ENCODE data around the gene CAPRIN1.

The CAPRIN1 gene

DNA sequence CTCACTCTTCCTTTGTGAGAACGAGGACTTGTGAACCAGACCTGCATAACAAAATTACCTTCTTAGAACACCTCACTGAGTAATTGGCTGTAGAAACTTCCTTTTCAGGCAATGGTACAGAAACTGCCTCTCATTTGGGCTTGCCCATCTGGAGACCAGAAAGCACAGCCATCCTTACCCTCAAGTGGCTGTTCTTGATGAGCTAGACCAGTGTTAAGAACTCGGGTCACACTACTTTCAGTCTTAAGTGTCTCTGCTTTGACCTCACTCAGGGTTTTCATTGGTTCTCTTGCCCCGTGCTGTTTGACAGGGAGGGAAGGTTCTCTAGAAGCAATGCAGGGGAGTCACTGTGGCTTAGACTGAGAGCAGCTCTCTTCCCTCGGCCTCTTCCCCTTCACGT is 83.2 kb downstream of the CAPRIN1 start:
- Histone ChIP-seq H3K4me3 (ENCODE audit: low read depth, low read length) (no peak overlapping the region), H3K27me3 (ENCODE audit: control insufficient read depth, insufficient read depth, low read length) (no peaks in the 10 kb centered on the region), H3K36me3 (ENCODE audit: control insufficient read depth, insufficient read depth, low read length) (peaks cover 60% of the 10 kb centered on the region), H3K9me3 (ENCODE audit: control insufficient read depth, insufficient read depth, low read length) (no peaks in the 10 kb centered on the region), H3K9ac (ENCODE audit: low read depth, low read length) (no peak overlapping the region), H3K4me1 (ENCODE audit: control insufficient read depth, insufficient read depth, low read length) (no peaks in the 10 kb centered on the region)

DNA sequence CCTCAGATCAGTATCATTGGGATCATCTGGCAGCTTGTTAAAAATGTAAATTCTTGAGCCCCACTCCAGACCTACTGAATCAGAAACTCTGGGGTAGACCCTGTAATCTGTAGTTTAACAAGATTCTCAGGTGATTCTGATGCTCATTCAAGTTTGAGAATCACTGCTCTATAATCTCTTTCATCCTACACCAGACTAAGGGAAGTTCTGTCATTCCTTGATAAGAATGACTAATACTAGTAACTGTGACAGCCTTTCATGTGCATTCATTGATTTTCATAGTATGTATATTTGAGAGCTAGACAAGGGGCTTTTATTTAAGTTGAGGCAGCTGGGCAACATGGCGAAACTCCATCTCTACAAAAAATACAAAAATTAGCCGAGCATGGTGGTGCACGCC is 83.9 kb downstream of the CAPRIN1 start:
- no peak overlapping the region for H3K4me3 ChIP-seq (ENCODE audit: low read depth, low read length)
- H3K27me3 ChIP-seq (ENCODE audit: control insufficient read depth, insufficient read depth, low read length), result no peaks in the 10 kb centered on the region
- no peaks in the 10 kb centered on the region for H3K4me1 ChIP-seq (ENCODE audit: control insufficient read depth, insufficient read depth, low read length)
- no peak overlapping the region for H3K9ac ChIP-seq (ENCODE audit: low read depth, low read length)
- no peaks in the 10 kb centered on the region for H3K9me3 ChIP-seq (ENCODE audit: control insufficient read depth, insufficient read depth, low read length)
- H3K36me3 ChIP-seq (ENCODE audit: control insufficient read depth, insufficient read depth, low read length), result peaks cover 60% of the 10 kb centered on the region

DNA sequence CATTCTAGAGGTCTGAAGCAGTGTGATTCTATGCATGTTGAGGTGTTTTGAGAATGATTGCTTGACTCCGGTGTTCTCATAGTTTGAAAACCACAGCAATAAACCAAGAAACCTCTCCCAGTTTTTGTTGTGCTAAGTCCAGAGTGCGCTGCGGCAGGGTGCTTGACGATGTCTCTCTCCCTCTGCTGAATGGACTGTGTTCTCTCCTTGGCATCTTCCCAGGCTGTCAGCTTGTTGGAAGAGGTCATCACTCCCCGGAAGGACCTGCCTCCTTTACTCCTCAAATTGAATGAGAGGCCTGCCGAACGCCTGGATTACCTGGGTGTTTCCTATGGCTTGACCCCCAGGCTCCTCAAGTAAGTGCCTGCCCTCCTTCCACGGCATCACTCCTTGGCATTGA is 84.9 kb downstream of the CAPRIN1 start:
- H3K36me3 ChIP-seq (ENCODE audit: control insufficient read depth, insufficient read depth, low read length), result peaks cover 59% of the 10 kb centered on the region
- no peaks in the 10 kb centered on the region for H3K27me3 ChIP-seq (ENCODE audit: control insufficient read depth, insufficient read depth, low read length)
- no peaks in the 10 kb centered on the region for H3K9me3 ChIP-seq (ENCODE audit: control insufficient read depth, insufficient read depth, low read length)
- no peak overlapping the region for H3K9ac ChIP-seq (ENCODE audit: low read depth, low read length)
- H3K4me3 ChIP-seq (ENCODE audit: low read depth, low read length), result no peak overlapping the region
- H3K4me1 ChIP-seq (ENCODE audit: control insufficient read depth, insufficient read depth, low read length), result no peaks in the 10 kb centered on the region

DNA sequence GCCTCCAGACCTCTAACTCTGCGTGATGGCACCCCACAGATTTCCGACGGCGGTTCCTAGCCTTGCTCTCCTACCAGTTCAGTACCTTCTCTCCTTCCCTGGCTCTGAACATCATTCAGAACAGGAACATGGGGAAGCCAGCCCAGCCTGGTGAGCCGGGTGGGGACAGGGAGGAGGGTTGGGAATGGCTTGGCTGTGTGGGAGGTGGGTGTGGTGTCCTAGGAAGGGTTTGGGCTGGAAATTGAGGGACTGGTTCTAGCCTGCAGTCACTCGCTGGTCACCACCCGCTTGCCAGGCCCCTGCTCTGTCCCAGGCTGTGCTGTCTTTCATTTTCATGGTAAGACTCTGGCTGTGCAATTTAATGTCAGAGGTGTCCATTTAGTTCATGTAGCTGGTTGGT is 87.8 kb downstream of the CAPRIN1 start:
- Histone ChIP-seq H3K36me3 (ENCODE audit: control insufficient read depth, insufficient read depth, low read length) (peaks cover 69% of the 10 kb centered on the region), H3K27me3 (ENCODE audit: control insufficient read depth, insufficient read depth, low read length) (no peaks in the 10 kb centered on the region), H3K9ac (ENCODE audit: low read depth, low read length) (no peak overlapping the region), H3K4me3 (ENCODE audit: low read depth, low read length) (no peak overlapping the region), H3K4me1 (ENCODE audit: control insufficient read depth, insufficient read depth, low read length) (no peaks in the 10 kb centered on the region), H3K9me3 (ENCODE audit: control insufficient read depth, insufficient read depth, low read length) (no peaks in the 10 kb centered on the region)

DNA sequence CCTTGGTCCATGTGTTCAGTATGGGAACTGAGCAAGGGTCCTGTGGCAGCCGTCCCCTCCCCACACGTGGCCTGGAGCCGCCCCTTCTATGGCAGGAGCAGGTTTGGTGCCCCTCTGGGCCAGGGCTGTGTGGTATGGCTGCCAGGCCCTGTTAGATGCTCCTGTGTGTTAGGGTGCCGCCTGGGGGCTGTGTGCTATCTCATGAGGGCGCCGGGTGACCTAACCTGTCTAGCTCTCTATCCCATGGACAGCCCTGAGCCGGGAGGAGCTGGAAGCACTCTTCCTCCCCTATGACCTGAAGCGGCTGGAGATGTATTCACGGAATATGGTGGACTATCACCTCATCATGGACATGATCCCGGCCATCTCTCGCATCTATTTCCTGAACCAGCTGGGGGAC is 88.6 kb downstream of the CAPRIN1 start:
- H3K9me3 ChIP-seq (ENCODE audit: control insufficient read depth, insufficient read depth, low read length), result no peaks in the 10 kb centered on the region
- H3K9ac ChIP-seq (ENCODE audit: low read depth, low read length), result no peak overlapping the region
- no peaks in the 10 kb centered on the region for H3K4me1 ChIP-seq (ENCODE audit: control insufficient read depth, insufficient read depth, low read length)
- H3K36me3 ChIP-seq (ENCODE audit: control insufficient read depth, insufficient read depth, low read length), result peaks cover 65% of the 10 kb centered on the region
- no peaks in the 10 kb centered on the region for H3K27me3 ChIP-seq (ENCODE audit: control insufficient read depth, insufficient read depth, low read length)
- no peak overlapping the region for H3K4me3 ChIP-seq (ENCODE audit: low read depth, low read length)

DNA sequence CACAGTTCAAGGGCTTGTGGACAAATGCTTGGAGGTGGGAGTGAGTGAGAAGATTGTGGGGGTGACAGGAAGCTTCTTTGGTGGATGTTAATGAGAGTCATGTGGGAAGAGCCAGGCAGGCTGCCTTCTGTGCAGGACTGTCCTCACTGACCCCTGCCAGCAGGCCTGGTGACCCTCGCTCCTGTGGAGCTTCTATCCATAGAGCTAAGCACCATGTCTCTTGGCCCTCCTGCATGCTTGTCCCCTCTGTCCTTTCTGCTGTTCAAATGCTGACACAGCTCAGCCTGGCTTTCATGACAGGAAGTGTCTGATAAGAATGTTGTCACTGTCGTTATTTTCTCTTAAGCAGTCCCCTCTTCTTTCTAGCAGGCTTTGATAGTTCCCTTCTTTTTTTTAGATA is 91.5 kb downstream of the CAPRIN1 start:
- Histone ChIP-seq H3K4me1 (ENCODE audit: control insufficient read depth, insufficient read depth, low read length) (no peaks in the 10 kb centered on the region), H3K9me3 (ENCODE audit: control insufficient read depth, insufficient read depth, low read length) (no peaks in the 10 kb centered on the region), H3K36me3 (ENCODE audit: control insufficient read depth, insufficient read depth, low read length) (peaks cover 60% of the 10 kb centered on the region), H3K27me3 (ENCODE audit: control insufficient read depth, insufficient read depth, low read length) (no peaks in the 10 kb centered on the region), H3K4me3 (ENCODE audit: low read depth, low read length) (no peak overlapping the region), H3K9ac (ENCODE audit: low read depth, low read length) (no peak overlapping the region)

DNA sequence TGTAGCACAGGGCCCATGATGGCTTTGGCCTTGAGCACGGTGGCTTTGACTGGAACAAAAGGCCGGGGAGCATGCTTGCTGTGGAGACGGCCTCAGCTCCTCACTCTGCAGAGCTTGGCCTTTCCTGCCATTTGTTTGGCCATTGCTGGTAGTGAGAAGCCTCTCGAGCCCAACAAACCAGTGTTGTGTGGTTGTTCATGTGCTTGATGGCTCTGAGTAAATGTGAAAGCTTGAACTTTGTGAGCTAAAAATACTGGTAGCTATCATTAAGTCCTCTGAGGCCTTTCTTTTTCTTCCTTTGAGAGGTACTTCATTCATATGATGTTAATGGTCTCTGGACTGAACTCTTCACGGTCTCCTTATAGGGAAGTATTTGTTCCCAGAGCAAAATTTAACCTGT is 93.5 kb downstream of the CAPRIN1 start:
- no peaks in the 10 kb centered on the region for H3K4me1 ChIP-seq (ENCODE audit: control insufficient read depth, insufficient read depth, low read length)
- H3K4me3 ChIP-seq (ENCODE audit: low read depth, low read length), result no peak overlapping the region
- H3K9ac ChIP-seq (ENCODE audit: low read depth, low read length), result no peak overlapping the region
- H3K9me3 ChIP-seq (ENCODE audit: control insufficient read depth, insufficient read depth, low read length), result no peaks in the 10 kb centered on the region
- H3K27me3 ChIP-seq (ENCODE audit: control insufficient read depth, insufficient read depth, low read length), result no peaks in the 10 kb centered on the region
- H3K36me3 ChIP-seq (ENCODE audit: control insufficient read depth, insufficient read depth, low read length), result peaks cover 54% of the 10 kb centered on the region

DNA sequence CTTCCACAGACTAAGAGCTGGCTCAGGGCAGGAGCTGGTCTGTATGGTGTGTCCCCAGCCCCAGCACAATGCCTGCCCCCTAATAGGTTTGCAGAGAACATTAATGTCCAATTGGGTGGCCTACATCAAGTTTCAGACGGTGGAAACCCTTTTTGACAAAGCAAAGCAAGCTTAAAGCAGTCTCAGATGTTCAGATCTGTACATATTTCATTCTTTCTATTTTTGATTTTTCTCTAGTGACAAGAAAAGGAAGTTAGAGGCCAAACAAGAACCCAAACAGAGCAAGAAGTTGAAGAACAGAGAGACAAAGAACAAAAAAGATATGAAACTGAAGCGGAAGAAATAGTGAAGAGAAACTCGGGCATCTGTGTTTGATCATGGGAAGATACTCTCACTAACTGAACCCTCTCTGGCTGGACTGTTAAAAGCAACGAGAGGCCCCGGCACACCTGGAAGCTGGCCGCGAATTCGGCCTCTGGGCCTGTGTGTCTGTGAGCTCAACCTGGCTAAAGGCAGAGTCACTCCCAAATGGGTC is 94.4 kb downstream of the CAPRIN1 start:
- peaks cover 60% of the 10 kb centered on the region for H3K36me3 ChIP-seq (ENCODE audit: control insufficient read depth, insufficient read depth, low read length)
- H3K9me3 ChIP-seq (ENCODE audit: control insufficient read depth, insufficient read depth, low read length), result no peaks in the 10 kb centered on the region
- H3K27me3 ChIP-seq (ENCODE audit: control insufficient read depth, insufficient read depth, low read length), result no peaks in the 10 kb centered on the region
- no peak overlapping the region for H3K4me3 ChIP-seq (ENCODE audit: low read depth, low read length)
- H3K4me1 ChIP-seq (ENCODE audit: control insufficient read depth, insufficient read depth, low read length), result no peaks in the 10 kb centered on the region
- no peak overlapping the region for H3K9ac ChIP-seq (ENCODE audit: low read depth, low read length)

DNA sequence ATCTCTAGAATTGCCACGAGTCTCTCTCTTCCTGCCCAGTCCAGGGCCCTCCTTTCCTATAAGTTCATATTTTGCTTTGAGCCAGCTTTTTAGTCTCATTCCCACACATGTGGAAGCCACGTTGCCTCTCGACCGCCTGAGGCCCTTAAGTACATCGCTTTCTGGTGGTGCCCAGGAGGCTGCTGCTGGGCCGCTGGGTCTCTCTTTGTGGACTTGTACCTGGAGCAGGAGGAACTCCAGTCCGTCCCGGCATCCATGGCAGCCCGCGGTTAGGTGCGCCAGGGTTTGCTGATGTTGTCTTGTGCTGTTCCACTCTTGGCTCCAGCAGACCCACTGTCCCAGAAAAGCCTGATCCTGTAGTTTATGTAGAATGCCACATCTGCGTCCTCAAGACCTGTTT is 94.9 kb downstream of the CAPRIN1 start:
- H3K9ac ChIP-seq (ENCODE audit: low read depth, low read length), result no peak overlapping the region
- H3K4me3 ChIP-seq (ENCODE audit: low read depth, low read length), result no peak overlapping the region
- no peaks in the 10 kb centered on the region for H3K27me3 ChIP-seq (ENCODE audit: control insufficient read depth, insufficient read depth, low read length)
- no peaks in the 10 kb centered on the region for H3K4me1 ChIP-seq (ENCODE audit: control insufficient read depth, insufficient read depth, low read length)
- no peaks in the 10 kb centered on the region for H3K9me3 ChIP-seq (ENCODE audit: control insufficient read depth, insufficient read depth, low read length)
- H3K36me3 ChIP-seq (ENCODE audit: control insufficient read depth, insufficient read depth, low read length), result peaks cover 58% of the 10 kb centered on the region

DNA sequence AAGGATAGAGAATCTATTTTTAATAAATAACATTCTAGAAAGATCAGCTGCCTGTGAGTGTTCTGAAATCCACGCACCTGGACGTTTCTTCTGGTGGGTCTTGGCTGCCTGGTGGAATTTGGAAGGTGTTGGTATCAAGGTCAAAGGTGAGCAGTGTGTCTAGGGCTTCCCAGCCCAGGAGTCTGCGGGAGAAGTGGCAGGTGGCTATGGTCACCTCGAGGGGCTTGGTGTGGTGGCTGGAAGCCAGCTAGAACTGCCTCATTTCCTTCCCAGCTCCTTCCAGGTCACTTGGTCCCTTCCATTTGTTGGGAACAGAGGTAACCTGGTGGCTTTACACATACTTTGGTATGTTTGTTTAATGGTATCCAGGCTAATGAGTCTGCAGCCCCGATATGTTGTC is 95.3 kb downstream of the CAPRIN1 start:
- no peaks in the 10 kb centered on the region for H3K27me3 ChIP-seq (ENCODE audit: control insufficient read depth, insufficient read depth, low read length)
- H3K36me3 ChIP-seq (ENCODE audit: control insufficient read depth, insufficient read depth, low read length), result peaks cover 53% of the 10 kb centered on the region
- no peaks in the 10 kb centered on the region for H3K9me3 ChIP-seq (ENCODE audit: control insufficient read depth, insufficient read depth, low read length)
- no peak overlapping the region for H3K9ac ChIP-seq (ENCODE audit: low read depth, low read length)
- H3K4me3 ChIP-seq (ENCODE audit: low read depth, low read length), result no peak overlapping the region
- no peaks in the 10 kb centered on the region for H3K4me1 ChIP-seq (ENCODE audit: control insufficient read depth, insufficient read depth, low read length)

DNA sequence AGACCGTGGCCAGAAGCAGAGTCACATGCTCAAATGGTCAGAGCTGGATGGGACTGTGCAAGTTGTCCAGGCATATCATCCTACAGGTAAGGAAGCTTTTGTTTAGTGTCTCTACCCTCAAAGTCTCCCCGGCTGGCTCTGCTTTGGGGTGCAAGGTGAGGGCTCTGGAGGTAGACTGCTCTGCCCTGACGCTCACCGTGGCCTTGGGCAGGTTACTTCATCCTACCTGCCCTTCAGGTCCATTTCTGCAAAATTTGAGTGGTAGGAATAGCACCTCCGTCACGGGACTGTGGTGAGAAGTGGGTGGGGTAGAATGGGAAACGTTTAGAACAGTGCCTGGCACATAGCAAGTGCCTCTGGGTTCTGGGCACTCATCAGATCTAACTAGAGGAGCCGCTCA is 96.0 kb downstream of the CAPRIN1 start:
- Histone ChIP-seq H3K27me3 (ENCODE audit: control insufficient read depth, insufficient read depth, low read length) (no peaks in the 10 kb centered on the region), H3K36me3 (ENCODE audit: control insufficient read depth, insufficient read depth, low read length) (peaks cover 50% of the 10 kb centered on the region), H3K9ac (ENCODE audit: low read depth, low read length) (no peak overlapping the region), H3K9me3 (ENCODE audit: control insufficient read depth, insufficient read depth, low read length) (no peaks in the 10 kb centered on the region), H3K4me1 (ENCODE audit: control insufficient read depth, insufficient read depth, low read length) (no peaks in the 10 kb centered on the region), H3K4me3 (ENCODE audit: low read depth, low read length) (no peak overlapping the region)

DNA sequence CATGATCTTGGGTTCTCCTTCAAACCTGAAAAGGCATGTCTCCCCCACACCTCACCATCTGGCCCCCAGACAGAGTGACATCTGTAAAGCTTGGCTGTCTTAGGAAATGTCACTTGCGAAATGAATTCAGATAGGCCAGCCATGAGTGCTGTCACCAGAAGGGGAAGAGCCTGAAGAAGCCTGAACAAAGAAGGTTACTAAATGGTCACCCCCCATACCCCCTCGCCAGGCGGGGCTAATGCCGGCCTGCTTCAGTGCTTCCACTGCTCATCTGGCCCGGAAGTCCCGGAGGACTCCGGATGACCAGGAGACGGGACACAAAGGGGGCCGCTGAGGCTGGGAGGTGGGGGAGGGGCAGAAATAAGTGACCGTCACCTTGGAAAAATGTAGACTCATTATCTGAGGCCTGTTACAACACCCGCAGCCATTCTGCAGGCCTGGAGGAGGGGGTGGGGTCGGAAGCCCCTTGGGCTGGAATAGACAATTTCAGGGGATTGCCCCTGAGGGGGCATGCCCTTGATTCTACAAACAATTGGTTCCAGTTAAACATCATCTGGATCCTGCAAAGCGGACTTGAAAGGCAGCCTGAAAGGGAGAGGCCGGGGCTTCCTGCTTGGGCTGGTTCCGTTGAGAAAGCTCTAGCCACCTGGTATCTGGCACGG is 97.1 kb downstream of the CAPRIN1 start:
- Histone ChIP-seq H3K36me3 (ENCODE audit: control insufficient read depth, insufficient read depth, low read length) (peaks cover 44% of the 10 kb centered on the region), H3K9me3 (ENCODE audit: control insufficient read depth, insufficient read depth, low read length) (no peaks in the 10 kb centered on the region), H3K27me3 (ENCODE audit: control insufficient read depth, insufficient read depth, low read length) (no peaks in the 10 kb centered on the region), H3K4me1 (ENCODE audit: control insufficient read depth, insufficient read depth, low read length) (no peaks in the 10 kb centered on the region), H3K9ac (ENCODE audit: low read depth, low read length) (no peak overlapping the region), H3K4me3 (ENCODE audit: low read depth, low read length) (no peak overlapping the region)

Measured in iPS-15b (cell line).